ENCODE measurements around the gene RPH3AL. TPM values are rescaled to one million over a fixed set of nuclear protein-coding genes. Genes with fewer than 3 reads are reported as not detected.

Gene RPH3AL
- total RNA-seq, 1 donor from 2014 or later, result 40.8 TPM

DNA sequence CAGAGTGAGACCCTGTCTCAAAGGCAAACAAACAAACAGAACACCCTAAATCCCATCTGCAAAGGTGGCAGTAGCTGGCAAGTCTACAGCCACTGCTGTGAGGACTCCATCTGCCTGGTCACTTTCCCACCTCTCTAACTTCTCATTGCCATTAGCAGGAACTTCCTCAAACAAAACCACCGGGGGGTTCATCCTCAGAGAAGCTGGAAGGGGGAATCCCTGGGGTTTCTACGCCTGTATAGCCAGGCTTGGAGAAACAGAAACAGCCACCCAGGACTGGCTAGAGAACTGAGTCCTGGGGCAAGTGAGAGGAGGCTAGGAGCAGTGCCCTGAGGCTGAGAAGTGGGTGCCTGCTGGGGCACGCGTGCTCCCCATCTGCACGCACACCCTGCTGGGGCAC, 7.3 kb downstream of the RPH3AL start:
- TF ChIP-seq, protein P1, sequence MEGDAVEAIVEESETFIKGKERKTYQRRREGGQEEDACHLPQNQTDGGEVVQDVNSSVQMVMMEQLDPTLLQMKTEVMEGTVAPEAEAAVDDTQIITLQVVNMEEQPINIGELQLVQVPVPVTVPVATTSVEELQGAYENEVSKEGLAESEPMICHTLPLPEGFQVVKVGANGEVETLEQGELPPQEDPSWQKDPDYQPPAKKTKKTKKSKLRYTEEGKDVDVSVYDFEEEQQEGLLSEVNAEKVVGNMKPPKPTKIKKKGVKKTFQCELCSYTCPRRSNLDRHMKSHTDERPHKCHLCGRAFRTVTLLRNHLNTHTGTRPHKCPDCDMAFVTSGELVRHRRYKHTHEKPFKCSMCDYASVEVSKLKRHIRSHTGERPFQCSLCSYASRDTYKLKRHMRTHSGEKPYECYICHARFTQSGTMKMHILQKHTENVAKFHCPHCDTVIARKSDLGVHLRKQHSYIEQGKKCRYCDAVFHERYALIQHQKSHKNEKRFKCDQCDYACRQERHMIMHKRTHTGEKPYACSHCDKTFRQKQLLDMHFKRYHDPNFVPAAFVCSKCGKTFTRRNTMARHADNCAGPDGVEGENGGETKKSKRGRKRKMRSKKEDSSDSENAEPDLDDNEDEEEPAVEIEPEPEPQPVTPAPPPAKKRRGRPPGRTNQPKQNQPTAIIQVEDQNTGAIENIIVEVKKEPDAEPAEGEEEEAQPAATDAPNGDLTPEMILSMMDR (conservative IDR thresholded peaks at IDR 0.05; ENCODE audit: low read depth, low read length), result no peak
- no peak for DNase-seq (ENCODE audit: low read depth)
- H3K4me3 ChIP-seq (ENCODE audit: low read depth, low read length), result no peak overlapping the region

DNA sequence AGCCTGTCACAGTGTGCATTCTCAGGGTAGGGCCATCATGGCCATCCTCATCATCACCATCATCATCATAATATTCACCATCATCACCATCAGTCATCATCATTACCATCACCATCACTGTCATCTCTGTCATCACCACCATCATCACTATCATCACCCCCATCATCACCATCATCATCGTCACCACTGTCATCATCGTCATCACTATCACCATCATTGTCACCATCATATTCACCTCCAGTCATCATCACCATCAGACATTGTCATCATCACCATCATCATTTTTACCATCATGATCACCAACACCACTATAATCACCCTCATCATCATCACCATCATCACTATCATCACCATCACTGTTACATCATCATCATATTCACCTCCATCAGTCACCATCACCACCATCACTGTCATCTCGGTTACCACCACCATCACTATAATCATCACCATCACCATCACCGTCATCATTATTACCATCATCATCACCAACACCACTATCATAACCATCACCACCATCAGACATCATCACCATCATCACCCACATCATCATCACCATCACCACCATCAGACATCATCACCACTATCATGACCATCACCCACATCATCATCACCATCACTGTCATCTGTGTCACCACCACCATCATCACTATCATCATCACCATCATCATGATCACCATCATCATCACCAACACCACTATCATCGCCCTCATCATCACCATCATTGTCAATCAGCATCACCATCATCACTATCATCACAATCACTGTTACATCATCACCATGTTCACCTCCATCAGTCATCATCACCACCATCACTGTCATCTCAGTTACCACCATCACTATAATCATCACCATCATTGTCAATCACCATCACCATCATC, 8.5 kb downstream of the RPH3AL start:
- TF ChIP-seq, protein P1 (conservative IDR thresholded peaks at IDR 0.05; ENCODE audit: low read depth, low read length), result no peak
- no peak overlapping the region for H3K4me3 ChIP-seq (ENCODE audit: low read depth, low read length)

DNA sequence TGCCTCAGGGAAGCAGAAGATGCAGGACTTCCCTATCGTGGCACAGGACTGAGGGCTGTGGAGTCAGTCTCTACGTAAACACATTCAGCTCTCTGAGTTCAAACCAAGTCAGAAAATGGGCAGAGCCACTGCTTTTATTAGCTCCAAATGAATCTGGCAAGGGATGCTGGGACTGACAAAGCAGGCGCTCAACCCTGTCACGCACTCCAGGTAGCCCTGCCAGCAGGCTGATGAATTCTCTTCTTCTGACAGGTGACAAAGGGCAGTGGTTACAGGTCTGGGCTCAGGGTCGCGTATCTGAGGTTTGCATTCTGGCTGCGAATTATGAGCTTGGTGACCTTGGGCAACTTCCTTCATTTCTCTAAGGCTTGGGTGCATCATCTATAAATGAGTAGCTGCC, 9.4 kb downstream of the RPH3AL start:
- no peak overlapping the region for H3K4me3 ChIP-seq (ENCODE audit: low read depth, low read length)
- no peak for DNase-seq (ENCODE audit: low read depth)
- TF ChIP-seq, protein P1 (conservative IDR thresholded peaks at IDR 0.05; ENCODE audit: low read depth, low read length), result no peak

More for the DNA sequence above, 8.5 kb downstream of the RPH3AL start:
- no peak for DNase-seq (ENCODE audit: low read depth)

DNA sequence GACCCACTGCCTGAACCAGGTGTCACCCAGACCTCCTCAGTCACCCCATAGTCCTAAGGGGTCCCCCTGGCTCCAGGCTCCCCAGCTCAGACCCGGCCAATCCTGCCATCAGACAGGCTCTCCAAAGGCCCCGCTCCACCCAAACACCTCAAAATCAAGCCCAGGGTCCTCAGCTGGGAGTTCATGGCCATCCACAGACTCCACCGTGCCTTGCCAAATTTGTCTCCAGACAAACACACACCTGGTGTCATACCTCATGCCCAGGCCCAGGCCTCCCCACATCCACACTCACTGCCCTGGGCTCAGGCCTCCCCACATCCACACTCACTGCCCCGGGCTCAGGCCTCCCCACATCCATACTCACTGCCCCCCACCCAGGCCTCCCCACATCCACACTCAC, 12.5 kb downstream of the RPH3AL start:
- DNase-seq (ENCODE audit: low read depth), result no peak
- TF ChIP-seq, protein P1 (conservative IDR thresholded peaks at IDR 0.05; ENCODE audit: low read depth, low read length), result no peak
- H3K4me3 ChIP-seq (ENCODE audit: low read depth, low read length), result no peak overlapping the region

DNA sequence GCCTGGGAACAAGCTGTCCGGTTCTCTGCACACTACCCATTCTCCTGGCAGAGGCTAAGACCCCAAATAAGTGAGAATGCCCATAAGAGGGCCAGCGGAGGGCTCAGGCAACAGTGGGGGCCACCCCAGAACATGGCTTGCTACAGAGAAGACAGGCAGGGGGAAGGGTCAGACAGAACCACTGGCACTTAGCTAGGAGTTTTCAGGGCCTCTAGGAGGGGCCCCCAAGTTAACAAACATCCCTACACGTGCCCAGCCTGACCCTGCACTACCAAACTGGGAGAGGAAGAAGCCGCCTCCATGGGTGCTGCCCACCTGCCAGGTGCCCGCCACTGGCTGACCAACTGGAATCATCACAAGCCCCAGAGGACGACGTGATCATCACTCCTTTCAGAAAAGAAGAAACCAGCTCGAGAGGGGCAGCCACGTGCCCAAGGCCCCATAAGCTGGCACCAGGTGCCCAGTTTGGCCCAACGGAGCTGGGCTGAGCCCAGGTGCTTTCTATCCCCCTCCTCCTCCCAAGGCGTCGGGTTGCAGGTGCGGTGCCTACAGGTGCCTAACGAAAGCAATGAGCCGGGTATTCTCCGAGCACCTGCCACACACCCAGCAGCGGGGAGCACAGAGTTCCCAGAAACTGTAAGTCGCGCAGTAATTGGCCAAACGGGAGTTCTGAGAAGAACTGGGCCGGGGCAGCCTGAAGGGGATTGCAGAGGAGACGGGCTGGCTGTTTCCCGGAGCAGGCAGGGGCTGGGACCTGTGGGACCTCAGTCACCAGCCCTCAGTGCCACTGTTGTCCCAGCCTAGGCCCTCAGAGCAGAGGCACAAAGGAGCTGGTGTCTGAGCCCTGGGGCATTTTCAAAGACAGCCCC, 13.2 kb downstream of the RPH3AL start:
- DNase-seq (ENCODE audit: low read depth), result no peak
- TF ChIP-seq, protein P1 (conservative IDR thresholded peaks at IDR 0.05; ENCODE audit: low read depth, low read length), result no peak

DNA sequence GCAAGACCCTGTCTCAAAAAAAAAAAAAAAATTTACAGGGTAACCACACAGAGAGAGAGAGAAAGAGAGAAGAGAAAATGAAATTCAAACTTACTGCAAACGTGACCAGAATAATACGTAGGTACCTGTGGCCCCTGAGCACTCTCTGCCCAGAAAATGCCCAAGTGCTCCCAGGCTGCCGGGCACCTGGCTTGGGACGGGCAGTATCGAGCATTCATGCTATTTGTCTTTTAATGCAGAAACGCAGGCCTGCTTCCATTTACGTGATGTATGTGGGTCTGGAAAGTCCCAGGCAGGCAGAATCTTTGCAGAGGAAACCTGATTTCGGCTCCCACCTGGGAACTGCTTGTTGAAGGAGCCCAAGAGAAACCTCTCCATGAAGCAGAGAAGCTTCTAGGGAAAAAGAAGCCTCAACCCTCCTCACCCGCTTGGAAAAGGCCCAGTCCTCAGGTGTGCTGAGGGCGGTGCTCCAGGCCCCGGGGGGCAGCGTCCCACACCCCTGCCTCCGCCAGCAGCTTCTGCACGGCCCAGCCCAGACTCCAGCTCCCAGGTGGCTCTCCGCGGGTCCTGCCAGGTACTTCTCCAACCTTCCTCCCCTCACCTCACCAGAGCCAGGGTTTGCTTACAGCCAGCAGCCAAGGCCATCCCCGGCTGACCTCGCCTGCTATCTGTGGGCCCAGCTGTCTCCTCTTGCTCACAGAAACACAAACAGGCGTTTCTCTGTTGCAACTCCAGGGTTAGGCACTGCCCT, 14.0 kb downstream of the RPH3AL start:
- DNase-seq (ENCODE audit: low read depth), result no peak
- no peak overlapping the region for H3K4me3 ChIP-seq (ENCODE audit: low read depth, low read length)
- TF ChIP-seq, protein P1 (conservative IDR thresholded peaks at IDR 0.05; ENCODE audit: low read depth, low read length), result no peak

More for the DNA sequence above, 13.2 kb downstream of the RPH3AL start:
- no peak overlapping the region for H3K4me3 ChIP-seq (ENCODE audit: low read depth, low read length)

Data from epithelial cell of proximal tubule (primary cell).